GM23338 (cell line): ENCODE results near the gene TBCEL. TPM values are rescaled to one million over a fixed set of nuclear protein-coding genes. Genes with fewer than 3 reads are reported as not detected.

Source experiments
- CREB1 ChIP-seq: fragments of 250-450 bp; sonication (Bioruptor Pico); IDR thresholded peaks from 2 replicates; pipeline ENCODE4 v1.5.0; 2020; ENCODE audit warnings: low read depth, mild to moderate bottlenecking, moderate library complexity
- CTCF ChIP-seq, 2 experiments: fragments of 200-600 bp in 1 of 2; sonication (generic) in 1 of 2; conservative IDR thresholded peaks; 2 replicates each; pipeline versions ENCODE4 v1.5.1 to v1.6.1; 2016 to 2017; ENCODE audit warnings: antibody characterized with exemption in 2 of 2, low read depth in 2 of 2, mild to moderate bottlenecking in 2 of 2, moderate library complexity in 1 of 2
- ETS1 ChIP-seq: IDR thresholded peaks from 2 replicates; pipeline ENCODE4 v1.6.1; 2016; ENCODE audit warnings: antibody characterized with exemption
- EZH2phosphoT487 ChIP-seq: fragments of 200-600 bp; sonication (generic); IDR thresholded peaks from one replicate; pipeline ENCODE4 v1.8.1; 2018; ENCODE audit warnings: antibody characterized with exemption; ENCODE audit not compliant: unreplicated experiment
- JUNB ChIP-seq: IDR thresholded peaks from one replicate; pipeline ENCODE4 v1.6.1; 2016; ENCODE audit warnings: antibody characterized with exemption; ENCODE audit not compliant: unreplicated experiment
- NANOG ChIP-seq: IDR thresholded peaks from 2 replicates; pipeline ENCODE4 v1.6.1; 2016; ENCODE audit warnings: antibody characterized with exemption, borderline replicate concordance
- POLR2AphosphoS5 ChIP-seq: IDR thresholded peaks from 2 replicates; pipeline ENCODE4 v1.6.1; 2016; ENCODE audit warnings: antibody characterized with exemption, low read depth
- STAT1 ChIP-seq: IDR thresholded peaks from one replicate; pipeline ENCODE4 v1.6.1; 2016; ENCODE audit warnings: antibody characterized with exemption; ENCODE audit not compliant: unreplicated experiment
- ZNF114 ChIP-seq: fragments of 250-450 bp; sonication (Bioruptor Pico); IDR thresholded peaks from 2 replicates; pipeline ENCODE4 v1.5.0; 2020; ENCODE audit warnings: mild to moderate bottlenecking, moderate library complexity
- ZNF331 ChIP-seq: fragments of 250-450 bp; sonication (Bioruptor Pico); IDR thresholded peaks from 2 replicates; pipeline ENCODE4 v1.5.0; 2020; ENCODE audit warnings: low read depth, mild to moderate bottlenecking, moderate library complexity
- ZNF462 ChIP-seq: fragments of 250-450 bp; sonication (Bioruptor Pico); IDR thresholded peaks from 2 replicates; pipeline ENCODE4 v1.5.0; 2020; ENCODE audit warnings: mild to moderate bottlenecking, moderate library complexity
- polyA plus RNA-seq: library from polyadenylated mRNA; unstranded; fragments of >200 nt; fragmentation: Nextera tagmentation; extraction: Ambion mirVana; gene quantifications from 2 replicates; pipeline ENCODE4 v1.2.1, GENCODE V29; 2016
- total RNA-seq: library from RNA; depleted of rRNA; stranded (reverse); fragments of >200 nt; shearing (Covaris generic); gene quantifications from 2 replicates; pipeline ENCODE4 v1.2.3, GENCODE V29; 2014

TBCEL gene
- total and polyA plus RNA-seq, 2 experiments from 2014 or later = 5.4 to 16.2 TPM

GRCh38 chr11:121055076-121055475 lies 31.2 kb downstream of the TBCEL start (continued):
- TF ChIP-seq ZNF462 (CRISPR knock-in tag) = no peak
- TF ChIP-seq NANOG = no peak
- no peak for TF ChIP-seq CREB1
- TF ChIP-seq JUNB = no peak
- no peak for TF ChIP-seq POLR2AphosphoS5
- no peak for TF ChIP-seq EZH2phosphoT487
- no peak for TF ChIP-seq ETS1
- no peak for TF ChIP-seq CTCF (conservative IDR thresholded peaks at IDR 0.05; ENCODE audit: low read depth in 2 of 2)
- TF ChIP-seq ZNF331 = no peak
- TF ChIP-seq ZNF114 (CRISPR knock-in tag) = no peak
- no peak for TF ChIP-seq STAT1
